Activated CD8-positive, alpha-beta memory T cell treated with anti-CD3 and anti-CD28 coated beads, Interleukin-2, amount 10 ng/mL, durations not matched to agents 7 days and 5 days (primary cell): ENCODE data around the gene NKD2. TPM values are rescaled to one million over a fixed set of nuclear protein-coding genes. Genes with fewer than 3 reads are reported as not detected.

Experiments
- ATAC-seq: fragments of 150-1000 bp; cut with Tn5 transposase; one replicate; pipeline ENCODE4 v1.10.0; 2021; ENCODE audit warnings: moderate library complexity
- CTCF ChIA-PET: fragments of 350-600 bp; sonication (Branson Sonifier 250); formaldehyde crosslinking; loops from one replicate; lab custom pipeline; 2021; ENCODE audit warnings: antibody characterized with exemption; lab: Charles Lee
- DNase-seq: peaks from one replicate; pipeline ENCODE4 v3.0.0-alpha.2; 2020
- H3K27ac Mint-ChIP-seq: one replicate; pipeline ENCODE4 v1.8.0; 2021; ENCODE audit warnings: mild to moderate bottlenecking, mixed read lengths
- H3K27me3 Mint-ChIP-seq: one replicate; pipeline ENCODE4 v1.8.0; 2021; ENCODE audit warnings: mixed read lengths
- H3K36me3 Mint-ChIP-seq: one replicate; pipeline ENCODE4 v1.8.0; 2021; ENCODE audit warnings: mild to moderate bottlenecking, mixed read lengths
- H3K4me1 Mint-ChIP-seq: one replicate; pipeline ENCODE4 v1.8.0; 2021; ENCODE audit warnings: mixed read lengths
- H3K4me3 Mint-ChIP-seq: one replicate; pipeline ENCODE4 v1.8.0; 2021; ENCODE audit warnings: mild to moderate bottlenecking, moderate library complexity, mixed read lengths
- H3K9me3 Mint-ChIP-seq: one replicate; pipeline ENCODE4 v1.8.0; 2022; ENCODE audit warnings: low read depth, mixed read lengths
- total RNA-seq, 2 experiments: library from RNA; stranded (reverse); gene quantifications; one replicate each; pipeline ENCODE4 v1.2.3, GENCODE V29; 2021

NKD2 gene
- total RNA-seq, 2 experiments from 2014 or later, result 4.2 to 6.5 TPM

- H3K4me1 Mint-ChIP-seq, result peaks cover 29% of the 10 kb centered on the region
- no peak for ATAC-seq
- no peak overlapping the region for H3K27ac Mint-ChIP-seq
- CTCF ChIA-PET, result no interaction called here
- DNase-seq, result no peak
- no peak overlapping the region for H3K4me3 Mint-ChIP-seq
- peaks cover 8% of the 10 kb centered on the region for H3K36me3 Mint-ChIP-seq
- H3K9me3 Mint-ChIP-seq, result peaks cover 10% of the 10 kb centered on the region
- H3K27me3 Mint-ChIP-seq, result peaks cover 34% of the 10 kb centered on the region
These were observed 26.0 kb upstream of the NKD2 start for GRCh38 chr5:982377-983237.

- ATAC-seq (no peak), DNase-seq (no peak)
- peaks cover 29% of the 10 kb centered on the region for H3K4me1 Mint-ChIP-seq
- peaks cover 8% of the 10 kb centered on the region for H3K36me3 Mint-ChIP-seq
- CTCF ChIA-PET, result no interaction called here
- H3K4me3 Mint-ChIP-seq, result no peak overlapping the region
- H3K9me3 Mint-ChIP-seq, result peaks cover 10% of the 10 kb centered on the region
- peaks cover 40% of the 10 kb centered on the region for H3K27me3 Mint-ChIP-seq
- H3K27ac Mint-ChIP-seq, result no peak overlapping the region
These were observed 25.4 kb upstream of the NKD2 start for GRCh38 chr5:983238-983524.

- no peak overlapping the region for H3K27ac Mint-ChIP-seq
- DNase-seq (no peak), ATAC-seq (no peak)
- CTCF ChIA-PET, result interaction anchor here (0.6 kb wide), 1 partner anchor 14 kb away, joined by 3 read pairs; no protein-coding TSS in a partner anchor
- peaks cover 8% of the 10 kb centered on the region for H3K36me3 Mint-ChIP-seq
- H3K4me3 Mint-ChIP-seq, result no peak overlapping the region
- peaks cover 10% of the 10 kb centered on the region for H3K9me3 Mint-ChIP-seq
- H3K4me1 Mint-ChIP-seq, result peaks cover 28% of the 10 kb centered on the region
- peaks cover 42% of the 10 kb centered on the region for H3K27me3 Mint-ChIP-seq
These were observed 25.0 kb upstream of the NKD2 start for GRCh38 chr5:983568-983967.

- ATAC-seq (no peak), DNase-seq (no peak)
- peaks cover 8% of the 10 kb centered on the region for H3K36me3 Mint-ChIP-seq
- H3K27me3 Mint-ChIP-seq, result peaks cover 46% of the 10 kb centered on the region
- CTCF ChIA-PET, result no interaction called here
- H3K9me3 Mint-ChIP-seq, result peaks cover 10% of the 10 kb centered on the region
- H3K4me3 Mint-ChIP-seq, result no peak overlapping the region
- H3K27ac Mint-ChIP-seq, result no peak overlapping the region
- H3K4me1 Mint-ChIP-seq, result peaks cover 16% of the 10 kb centered on the region
These were observed 23.8 kb upstream of the NKD2 start for GRCh38 chr5:984774-985173.

GRCh38 chr5:987761-988160 is 20.8 kb upstream of the NKD2 start:
- Mint-ChIP-seq H3K36me3 (peaks cover 8% of the 10 kb centered on the region), H3K27ac (no peak overlapping the region), H3K27me3 (peaks cover 59% of the 10 kb centered on the region), H3K9me3 (peaks cover 10% of the 10 kb centered on the region), H3K4me3 (no peak overlapping the region), H3K4me1 (peaks cover 11% of the 10 kb centered on the region)
- ATAC-seq (no peak), DNase-seq (no peak)
- CTCF ChIA-PET, result no interaction called here

- CTCF ChIA-PET, result no interaction called here
- Mint-ChIP-seq H3K9me3 (peaks cover 10% of the 10 kb centered on the region), H3K36me3 (peaks cover 8% of the 10 kb centered on the region), H3K27ac (no peak overlapping the region), H3K4me1 (peaks cover 11% of the 10 kb centered on the region), H3K27me3 (peaks cover 58% of the 10 kb centered on the region), H3K4me3 (no peak overlapping the region)
- no peak for DNase-seq
- no peak for ATAC-seq
These were observed 20.3 kb upstream of the NKD2 start for GRCh38 chr5:988322-988721.

GRCh38 chr5:989961-990530 is 18.6 kb upstream of the NKD2 start:
- H3K4me3 Mint-ChIP-seq, result no peak overlapping the region
- DNase-seq (peak; percentile 34), ATAC-seq (no peak)
- CTCF ChIA-PET, result interaction anchor here (0.8 to 1.0 kb wide), 3 partner anchors 41 to 150 kb away, joined by 3 read pairs; no protein-coding TSS in a partner anchor
- H3K36me3 Mint-ChIP-seq, result peaks cover 3% of the 10 kb centered on the region
- H3K9me3 Mint-ChIP-seq, result peaks cover 6% of the 10 kb centered on the region
- H3K27ac Mint-ChIP-seq, result no peak overlapping the region
- H3K27me3 Mint-ChIP-seq, result peaks cover 44% of the 10 kb centered on the region
- H3K4me1 Mint-ChIP-seq, result peaks cover 1% of the 10 kb centered on the region

- peaks cover 3% of the 10 kb centered on the region for H3K36me3 Mint-ChIP-seq
- H3K4me1 Mint-ChIP-seq, result peaks cover 9% of the 10 kb centered on the region
- DNase-seq (peak; percentile 37), ATAC-seq (no peak)
- H3K27me3 Mint-ChIP-seq, result peaks cover 32% of the 10 kb centered on the region
- H3K27ac Mint-ChIP-seq, result no peak overlapping the region
- CTCF ChIA-PET, result no interaction called here
- H3K9me3 Mint-ChIP-seq, result peaks cover 4% of the 10 kb centered on the region
- H3K4me3 Mint-ChIP-seq, result no peak overlapping the region
These were observed 16.9 kb upstream of the NKD2 start for GRCh38 chr5:991472-992267.

- Mint-ChIP-seq H3K9me3 (no peaks in the 10 kb centered on the region), H3K27me3 (peaks cover 17% of the 10 kb centered on the region), H3K4me1 (peaks cover 16% of the 10 kb centered on the region), H3K27ac (no peak overlapping the region), H3K4me3 (no peak overlapping the region), H3K36me3 (no peaks in the 10 kb centered on the region)
- no peak for ATAC-seq
- no peak for DNase-seq
- CTCF ChIA-PET, result no interaction called here
These were observed 14.4 kb upstream of the NKD2 start for GRCh38 chr5:994272-994607.

- H3K4me3 Mint-ChIP-seq, result no peak overlapping the region
- H3K27ac Mint-ChIP-seq, result no peak overlapping the region
- H3K9me3 Mint-ChIP-seq, result no peaks in the 10 kb centered on the region
- DNase-seq (no peak), ATAC-seq (no peak)
- H3K27me3 Mint-ChIP-seq, result peaks cover 15% of the 10 kb centered on the region
- H3K4me1 Mint-ChIP-seq, result peaks cover 16% of the 10 kb centered on the region
- CTCF ChIA-PET, result no interaction called here
- H3K36me3 Mint-ChIP-seq, result no peaks in the 10 kb centered on the region
These were observed 13.8 kb upstream of the NKD2 start for GRCh38 chr5:994821-995220.

GRCh38 chr5:995318-995717 is 13.3 kb upstream of the NKD2 start:
- Mint-ChIP-seq H3K36me3 (no peaks in the 10 kb centered on the region), H3K4me1 (peaks cover 16% of the 10 kb centered on the region), H3K27me3 (peaks cover 12% of the 10 kb centered on the region), H3K9me3 (no peaks in the 10 kb centered on the region), H3K27ac (no peak overlapping the region), H3K4me3 (no peak overlapping the region)
- ATAC-seq, result no peak
- no peak for DNase-seq
- CTCF ChIA-PET, result interaction anchor here (1.0 to 1.2 kb wide), 3 partner anchors 21 to 45 kb away, joined by 3 to 4 read pairs (median 3); no protein-coding TSS in a partner anchor

- H3K4me1 Mint-ChIP-seq, result peaks cover 17% of the 10 kb centered on the region
- peak overlapping the region; percentile 28 for H3K27ac Mint-ChIP-seq
- peaks cover 17% of the 10 kb centered on the region for H3K27me3 Mint-ChIP-seq
- ATAC-seq, result peak; percentile 83
- no peaks in the 10 kb centered on the region for H3K36me3 Mint-ChIP-seq
- CTCF ChIA-PET, result interaction anchor here (1.2 to 1.9 kb wide), 2 partner anchors 12 to 73 kb away, joined by 3 to 10 read pairs; partner anchors contain the start of gene NKD2
- no peaks in the 10 kb centered on the region for H3K9me3 Mint-ChIP-seq
- peak; percentile 71 for DNase-seq
- H3K4me3 Mint-ChIP-seq, result peak overlapping the region; percentile 72
These were observed 11.6 kb upstream of the NKD2 start for GRCh38 chr5:997001-997474.

GRCh38 chr5:997711-998110 is 10.9 kb upstream of the NKD2 start:
- peaks cover 19% of the 10 kb centered on the region for H3K27me3 Mint-ChIP-seq
- no peak overlapping the region for H3K4me3 Mint-ChIP-seq
- H3K9me3 Mint-ChIP-seq, result no peaks in the 10 kb centered on the region
- no peak for ATAC-seq
- H3K27ac Mint-ChIP-seq, result no peak overlapping the region
- H3K36me3 Mint-ChIP-seq, result no peaks in the 10 kb centered on the region
- no peak for DNase-seq
- CTCF ChIA-PET, result interaction anchor here (1.2 to 1.9 kb wide), 2 partner anchors 11 to 74 kb away, joined by 3 to 10 read pairs; partner anchors contain the start of gene NKD2
- H3K4me1 Mint-ChIP-seq, result peaks cover 19% of the 10 kb centered on the region
